RWPE1 (cell line): ENCODE measurements around the gene PPME1.

ENCODE experiments used
- CTCF ChIA-PET: fragments of 350-600 bp; sonication (Branson Sonifier 250); formaldehyde crosslinking; extraction: SDS; loops from one replicate; lab custom pipeline; 2021; lab: Yijun Ruan, JAX
- POLR2A ChIA-PET: fragments of 400-600 bp; formaldehyde crosslinking; extraction: SDS; loops from one replicate; lab custom pipeline; 2020; ENCODE audit warnings: antibody characterized with exemption; ENCODE audit not compliant: low non-redundant PET; lab: Yijun Ruan, JAX
- DNase-seq: peaks from one replicate; pipeline ENCODE4 v3.0.0; 2012; ENCODE audit warnings: low spot score
- H3K27ac ChIP-seq: fragments of 450-650 bp; 2 replicates; pipeline ENCODE4 v1.5.1; 2017
- TF ChIP-seq, protein P1 (sequence below): fragments of 450-650 bp; conservative IDR thresholded peaks from 2 replicates; pipeline ENCODE4 v1.5.1; 2017; ENCODE audit warnings: low read depth, mild to moderate bottlenecking

Gene PPME1

DNA sequence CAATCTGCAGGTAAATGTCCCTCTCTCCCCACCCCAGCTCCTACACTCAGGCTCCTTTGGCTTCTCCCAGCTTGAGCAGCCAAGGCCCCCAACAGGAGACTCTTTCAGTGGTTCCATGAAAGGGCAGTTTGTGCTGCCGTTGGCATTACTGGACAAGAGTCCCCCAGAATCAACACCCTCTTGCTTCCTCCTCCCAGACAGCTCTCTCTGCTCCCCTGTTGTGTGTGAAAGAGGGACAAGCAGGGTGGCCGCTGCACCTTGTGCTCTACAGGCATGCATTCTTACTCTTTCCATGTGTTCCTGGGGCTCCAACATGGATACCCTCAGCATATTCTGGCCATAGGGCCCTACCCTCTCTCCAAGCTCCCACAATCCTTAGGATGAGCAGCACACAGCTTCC lies 91.6 kb downstream of the PPME1 start:
- H3K27ac ChIP-seq: no peak overlapping the region
- ChIA-PET POLR2A (no interaction called here), CTCF (no interaction called here)
- no peak for DNase-seq
- TF ChIP-seq, protein P1, sequence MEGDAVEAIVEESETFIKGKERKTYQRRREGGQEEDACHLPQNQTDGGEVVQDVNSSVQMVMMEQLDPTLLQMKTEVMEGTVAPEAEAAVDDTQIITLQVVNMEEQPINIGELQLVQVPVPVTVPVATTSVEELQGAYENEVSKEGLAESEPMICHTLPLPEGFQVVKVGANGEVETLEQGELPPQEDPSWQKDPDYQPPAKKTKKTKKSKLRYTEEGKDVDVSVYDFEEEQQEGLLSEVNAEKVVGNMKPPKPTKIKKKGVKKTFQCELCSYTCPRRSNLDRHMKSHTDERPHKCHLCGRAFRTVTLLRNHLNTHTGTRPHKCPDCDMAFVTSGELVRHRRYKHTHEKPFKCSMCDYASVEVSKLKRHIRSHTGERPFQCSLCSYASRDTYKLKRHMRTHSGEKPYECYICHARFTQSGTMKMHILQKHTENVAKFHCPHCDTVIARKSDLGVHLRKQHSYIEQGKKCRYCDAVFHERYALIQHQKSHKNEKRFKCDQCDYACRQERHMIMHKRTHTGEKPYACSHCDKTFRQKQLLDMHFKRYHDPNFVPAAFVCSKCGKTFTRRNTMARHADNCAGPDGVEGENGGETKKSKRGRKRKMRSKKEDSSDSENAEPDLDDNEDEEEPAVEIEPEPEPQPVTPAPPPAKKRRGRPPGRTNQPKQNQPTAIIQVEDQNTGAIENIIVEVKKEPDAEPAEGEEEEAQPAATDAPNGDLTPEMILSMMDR: no peak

GRCh38 chr11:74265256-74265655 lies 94.2 kb downstream of the PPME1 start:
- ChIA-PET POLR2A (no interaction called here), CTCF (interaction anchor here (0.6 kb wide), 1 partner anchor 166 kb away, joined by 3 read pairs; no protein-coding TSS in a partner anchor)
- DNase-seq: no peak
- H3K27ac ChIP-seq: no peak overlapping the region
- TF ChIP-seq, protein P1: no peak

DNA sequence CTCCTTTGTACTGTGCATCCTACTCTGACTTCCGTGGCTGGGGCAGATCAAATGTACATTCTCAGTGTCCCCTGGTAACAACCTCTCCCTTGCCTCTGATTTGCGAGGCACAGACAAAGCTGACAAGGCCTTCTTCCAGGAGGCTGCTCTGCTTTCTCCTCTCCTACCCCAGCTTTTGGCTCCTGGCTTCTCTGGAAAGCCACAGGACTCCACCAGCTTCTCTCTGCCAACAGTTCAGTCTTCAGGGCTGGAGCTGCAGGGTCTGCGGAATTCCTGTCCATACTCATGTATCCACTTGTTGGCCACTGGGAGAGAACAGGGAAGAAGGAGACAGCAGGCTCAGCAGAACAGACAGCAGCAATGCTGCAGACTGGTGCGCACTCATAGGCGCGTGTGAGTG lies 95.9 kb downstream of the PPME1 start:
- no peak overlapping the region for H3K27ac ChIP-seq
- POLR2A ChIA-PET: no interaction called here
- TF ChIP-seq, protein P1: no peak
- no peak for DNase-seq
- CTCF ChIA-PET: interaction anchor here (0.6 kb wide), 1 partner anchor 267 kb away, joined by 3 read pairs; no protein-coding TSS in a partner anchor

GRCh38 chr11:74268456-74268855 lies 97.4 kb downstream of the PPME1 start:
- ChIA-PET POLR2A (no interaction called here), CTCF (interaction anchor here (1.0 to 1.3 kb wide), 2 partner anchors 181 to 302 kb away, joined by 3 to 6 read pairs; no protein-coding TSS in a partner anchor)
- H3K27ac ChIP-seq: no peak overlapping the region
- TF ChIP-seq, protein P1: no peak
- peak; percentile 52 for DNase-seq

- ChIA-PET CTCF (interaction anchor here (1.3 kb wide), 1 partner anchor 301 kb away, joined by 6 read pairs; no protein-coding TSS in a partner anchor), POLR2A (interaction anchor here (0.5 kb wide), 1 partner anchor 28 kb away, joined by 4 read pairs; no protein-coding TSS in a partner anchor)
- no peak for DNase-seq
Observed at GRCh38 chr11:74269161-74269811, 98.2 kb downstream of the PPME1 start.

DNA sequence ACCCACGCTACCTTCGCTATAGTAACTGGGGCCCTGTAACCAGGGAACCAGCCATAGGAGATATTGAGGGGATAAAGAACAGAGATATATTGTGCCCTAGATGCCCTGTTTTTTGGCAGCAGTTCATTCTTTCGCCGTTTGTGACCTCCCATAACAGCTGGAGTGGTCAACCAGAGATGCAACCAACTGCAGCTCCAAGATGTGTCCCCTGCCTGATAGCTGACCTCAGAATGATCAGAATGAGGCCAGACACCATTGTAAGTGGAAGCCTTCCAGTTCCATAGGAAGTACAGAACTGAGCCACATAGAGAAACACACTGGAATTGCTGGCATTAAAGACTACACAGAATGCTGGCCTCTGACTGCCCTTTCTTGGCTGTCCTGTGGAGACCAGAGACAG lies 101.2 kb downstream of the PPME1 start:
- TF ChIP-seq, protein P1: no peak
- POLR2A ChIA-PET: no interaction called here
- CTCF ChIA-PET: no interaction called here

More at GRCh38 chr11:74269161-74269811, 98.2 kb downstream of the PPME1 start:
- no peak overlapping the region for H3K27ac ChIP-seq
- TF ChIP-seq, protein P1: no peak

More for the DNA sequence above, 101.2 kb downstream of the PPME1 start:
- H3K27ac ChIP-seq: no peak overlapping the region
- no peak for DNase-seq
